Measurements from ENCODE around the gene LTF.
"Not testable (repeated sequence)": the region's sequence is repeated elsewhere in the genome, so short reads cannot be mapped to it uniquely, and the experiment has no call there.

Gene LTF

GRCh38 chr3:46393554-46394434 is 70.9 kb downstream of the LTF start:
- DNase-seq (ENCODE audit: low read depth), result no peak

- no peak for DNase-seq (ENCODE audit: low read depth)
Observed at GRCh38 chr3:46393011-46393410, 71.7 kb downstream of the LTF start.

GRCh38 chr3:46391526-46391925 is 73.2 kb downstream of the LTF start:
- not testable (repeated sequence) for DNase-seq (ENCODE audit: low read depth)

- no peak for DNase-seq (ENCODE audit: low read depth)
Observed at GRCh38 chr3:46389306-46389705, 75.4 kb downstream of the LTF start.

- not testable (repeated sequence) for DNase-seq (ENCODE audit: low read depth)
Observed at GRCh38 chr3:46388847-46389246, 75.9 kb downstream of the LTF start.

- DNase-seq (ENCODE audit: low read depth), result no peak
Observed at GRCh38 chr3:46386205-46386604, 78.5 kb downstream of the LTF start.
